ENCODE results near the gene DNMBP. TPM values are rescaled to one million over a fixed set of nuclear protein-coding genes. Genes with fewer than 3 reads are reported as not detected.
"Not testable (repeated sequence)": the region's sequence is repeated elsewhere in the genome, so short reads cannot be mapped to it uniquely, and the experiment has no call there.

DNMBP gene
- total RNA-seq, 1 experiment from 2014 or later, result 39.3 TPM

- no TSS peak for BruUV-seq (replicated peaks)
- peak overlapping the region; percentile 82 for H3K27ac ChIP-seq (ENCODE audit: low read length)
- TF ChIP-seq SIN3A (IDR thresholded peaks at IDR 0.05; ENCODE audit: borderline replicate concordance, insufficient read depth, low read depth, low read length), result no peak
- no peak for TF ChIP-seq REST (IDR thresholded peaks at IDR 0.05; ENCODE audit: insufficient read depth in 1 of 2, low read depth in 2 of 2, low read length in 1 of 2)
- TF ChIP-seq TCF7L2 (IDR thresholded peaks at IDR 0.05; ENCODE audit: low read depth, low read length), result no peak
- TF ChIP-seq CTCF (IDR thresholded peaks at IDR 0.05), result no peak
- TF ChIP-seq POLR2AphosphoS5 (IDR thresholded peaks at IDR 0.05; ENCODE audit: low read depth, low read length), result no peak
- DNase-seq (ENCODE audit: low read depth, low spot score) (no peak), ATAC-seq (no peak)
- peaks cover 7% of the 10 kb centered on the region for H3K36me3 ChIP-seq (ENCODE audit: control insufficient read depth, insufficient read depth, low read length)
- peaks cover 43% of the 10 kb centered on the region for H3K4me1 ChIP-seq (ENCODE audit: control insufficient read depth, insufficient read depth, low read length)
- H3K9me3 ChIP-seq (ENCODE audit: control insufficient read depth, insufficient read depth, low read depth, low read length), result no peaks in the 10 kb centered on the region; the same call in 1 of the 2 replicates
- H3K4me3 ChIP-seq (ENCODE audit: low read depth in 2 of 2, low read length in 2 of 2), result no peak overlapping the region
- ChIA-PET CTCF (interaction anchor here (0.6 to 1.0 kb wide), 2 partner anchors 81 to 120 kb away, joined by 4 to 5 read pairs; no protein-coding TSS in a partner anchor), POLR2A (interaction anchor here (0.5 to 0.7 kb wide), 3 partner anchors 12 to 49 kb away, joined by 3 to 5 read pairs (median 4); no protein-coding TSS in a partner anchor)
- intact Hi-C loops (cut with micrococcal nuclease; ENCODE audit: unreplicated experiment) (loop anchor here (5.0 kb wide), 1 partner anchor 118 kb away; no protein-coding TSS in a partner anchor), in situ Hi-C loops (cut with HindIII; ENCODE audit: low pct_unique_long_range_greater_than_20kb, low sequenced_read_pairs) (no loop called here)
- H3K27me3 ChIP-seq (ENCODE audit: control insufficient read depth, insufficient read depth, low read length), result no peaks in the 10 kb centered on the region
Observed at GRCh38 chr10:99965700-99966099, 44.0 kb downstream of the DNMBP start.

GRCh38 chr10:99964791-99965190 is 45.0 kb downstream of the DNMBP start:
- POLR2A ChIA-PET, result interaction anchor here (0.7 kb wide), 1 partner anchor 22 kb away, joined by 3 read pairs; no protein-coding TSS in a partner anchor
- no peaks in the 10 kb centered on the region; the same call in 1 of the 2 replicates for H3K9me3 ChIP-seq (ENCODE audit: control insufficient read depth, insufficient read depth, low read depth, low read length)
- intact Hi-C loops (cut with micrococcal nuclease; ENCODE audit: unreplicated experiment) (loop anchor here (5.0 kb wide), 1 partner anchor 117 kb away; no protein-coding TSS in a partner anchor), in situ Hi-C loops (cut with HindIII; ENCODE audit: low pct_unique_long_range_greater_than_20kb, low sequenced_read_pairs) (no loop called here)
- BruUV-seq (replicated peaks), result no TSS peak
- ATAC-seq (no peak), DNase-seq (ENCODE audit: low read depth, low spot score) (no peak)
- H3K4me3 ChIP-seq (ENCODE audit: low read depth in 2 of 2, low read length in 2 of 2), result no peak overlapping the region
- H3K36me3 ChIP-seq (ENCODE audit: control insufficient read depth, insufficient read depth, low read length), result peaks cover 7% of the 10 kb centered on the region
- peak overlapping the region; percentile 77 for H3K27ac ChIP-seq (ENCODE audit: low read length)
- CTCF ChIA-PET, result interaction anchor here (0.7 kb wide), 1 partner anchor 11 kb away, joined by 5 read pairs; no protein-coding TSS in a partner anchor
- H3K4me1 ChIP-seq (ENCODE audit: control insufficient read depth, insufficient read depth, low read length), result peaks cover 43% of the 10 kb centered on the region
- H3K27me3 ChIP-seq (ENCODE audit: control insufficient read depth, insufficient read depth, low read length), result no peaks in the 10 kb centered on the region
- no peak for TF ChIP-seq TCF7L2 (IDR thresholded peaks at IDR 0.05; ENCODE audit: low read depth, low read length)
- TF ChIP-seq CTCF (IDR thresholded peaks at IDR 0.05), result no peak
- TF ChIP-seq SIN3A (IDR thresholded peaks at IDR 0.05; ENCODE audit: borderline replicate concordance, insufficient read depth, low read depth, low read length), result no peak
- TF ChIP-seq REST (IDR thresholded peaks at IDR 0.05; ENCODE audit: insufficient read depth in 1 of 2, low read depth in 2 of 2, low read length in 1 of 2), result no peak
- TF ChIP-seq POLR2AphosphoS5 (IDR thresholded peaks at IDR 0.05; ENCODE audit: low read depth, low read length), result no peak

- CTCF ChIA-PET; H3K9me3 ChIP-seq (ENCODE audit: control insufficient read depth, insufficient read depth, low read depth, low read length); in situ Hi-C loops (cut with HindIII; ENCODE audit: low pct_unique_long_range_greater_than_20kb, low sequenced_read_pairs); POLR2A ChIA-PET; DNase-seq (ENCODE audit: low read depth, low spot score); H3K27me3 ChIP-seq (ENCODE audit: control insufficient read depth, insufficient read depth, low read length); H3K4me3 ChIP-seq (ENCODE audit: low read depth in 2 of 2, low read length in 2 of 2); H3K36me3 ChIP-seq (ENCODE audit: control insufficient read depth, insufficient read depth, low read length); BruUV-seq (replicated peaks); intact Hi-C loops (cut with micrococcal nuclease; ENCODE audit: unreplicated experiment): not testable (repeated sequence)
- H3K27ac ChIP-seq (ENCODE audit: low read length), result peak overlapping the region; percentile 77
- peak; percentile 76 for ATAC-seq
- peaks cover 43% of the 10 kb centered on the region for H3K4me1 ChIP-seq (ENCODE audit: control insufficient read depth, insufficient read depth, low read length)
Observed at GRCh38 chr10:99963467-99964165, 46.1 kb downstream of the DNMBP start.

Measured in Panc1 (cell line).